ENCODE results near the gene ASNSD1.
"Not testable (repeated sequence)": the region's sequence is repeated elsewhere in the genome, so short reads cannot be mapped to it uniquely, and the experiment has no call there.

ASNSD1 gene

GRCh38 chr2:189653464-189653863 is 7.8 kb upstream of the ASNSD1 start:
- not testable (repeated sequence) for H3K9ac ChIP-seq (ENCODE audit: low read depth, low read length); H3K4me1 ChIP-seq (ENCODE audit: insufficient read depth, low read length); H3K9me3 ChIP-seq (ENCODE audit: insufficient read depth, low read depth, low read length); H3K4me3 ChIP-seq (ENCODE audit: low read length); H3K36me3 ChIP-seq (ENCODE audit: insufficient read depth, low read depth, low read length); H3K27ac ChIP-seq (ENCODE audit: low read length); H3K27me3 ChIP-seq (ENCODE audit: insufficient read depth, low read length)

GRCh38 chr2:189654641-189655040 is 6.6 kb upstream of the ASNSD1 start:
- H3K9me3 ChIP-seq (ENCODE audit: insufficient read depth, low read depth, low read length) = peaks cover 3% of the 10 kb centered on the region; the same call in 1 of the 2 replicates
- H3K36me3 ChIP-seq (ENCODE audit: insufficient read depth, low read depth, low read length) = no peaks in the 10 kb centered on the region
- H3K4me3 ChIP-seq (ENCODE audit: low read length) = no peak overlapping the region
- H3K9ac ChIP-seq (ENCODE audit: low read depth, low read length) = no peak overlapping the region
- H3K4me1 ChIP-seq (ENCODE audit: insufficient read depth, low read length) = no peaks in the 10 kb centered on the region
- H3K27me3 ChIP-seq (ENCODE audit: insufficient read depth, low read length) = no peaks in the 10 kb centered on the region
- no peak overlapping the region for H3K27ac ChIP-seq (ENCODE audit: low read length)

- Histone ChIP-seq H3K9me3 (ENCODE audit: insufficient read depth, low read depth, low read length) (no peaks in the 10 kb centered on the region), H3K36me3 (ENCODE audit: insufficient read depth, low read depth, low read length) (no peaks in the 10 kb centered on the region), H3K27ac (ENCODE audit: low read length) (no peak overlapping the region), H3K27me3 (ENCODE audit: insufficient read depth, low read length) (no peaks in the 10 kb centered on the region), H3K9ac (ENCODE audit: low read depth, low read length) (no peak overlapping the region), H3K4me3 (ENCODE audit: low read length) (no peak overlapping the region), H3K4me1 (ENCODE audit: insufficient read depth, low read length) (0 out of 2 replicates have a peak, but pooled peaks cover 3% of the 10 kb centered on the region)
Measured at GRCh38 chr2:189657867-189658266, 3.4 kb upstream of the ASNSD1 start.

GRCh38 chr2:189658306-189659212 is 2.7 kb upstream of the ASNSD1 start:
- Histone ChIP-seq H3K27ac (ENCODE audit: low read length) (no peak overlapping the region), H3K27me3 (ENCODE audit: insufficient read depth, low read length) (no peaks in the 10 kb centered on the region), H3K4me1 (ENCODE audit: insufficient read depth, low read length) (0 out of 2 replicates have a peak, but pooled peaks cover 3% of the 10 kb centered on the region), H3K4me3 (ENCODE audit: low read length) (no peak overlapping the region), H3K9ac (ENCODE audit: low read depth, low read length) (no peak overlapping the region), H3K36me3 (ENCODE audit: insufficient read depth, low read depth, low read length) (0 out of 2 replicates have a peak, but pooled peaks cover 2% of the 10 kb centered on the region), H3K9me3 (ENCODE audit: insufficient read depth, low read depth, low read length) (no peaks in the 10 kb centered on the region)

GRCh38 chr2:189659734-189660133 is 1.5 kb upstream of the ASNSD1 start:
- H3K27ac ChIP-seq (ENCODE audit: low read length) = no peak overlapping the region
- no peaks in the 10 kb centered on the region for H3K27me3 ChIP-seq (ENCODE audit: insufficient read depth, low read length)
- H3K4me1 ChIP-seq (ENCODE audit: insufficient read depth, low read length) = 0 out of 2 replicates have a peak, but pooled peaks cover 3% of the 10 kb centered on the region
- no peak overlapping the region for H3K4me3 ChIP-seq (ENCODE audit: low read length)
- no peak overlapping the region for H3K9ac ChIP-seq (ENCODE audit: low read depth, low read length)
- H3K9me3 ChIP-seq (ENCODE audit: insufficient read depth, low read depth, low read length) = no peaks in the 10 kb centered on the region
- peaks cover 4% of the 10 kb centered on the region; the same call in 1 of the 2 replicates for H3K36me3 ChIP-seq (ENCODE audit: insufficient read depth, low read depth, low read length)

GRCh38 chr2:189660803-189661147 is 484 bp upstream of the ASNSD1 start:
- H3K9me3 ChIP-seq (ENCODE audit: insufficient read depth, low read depth, low read length) = no peaks in the 10 kb centered on the region
- 0 out of 2 replicates have a peak, but pooled peaks cover 3% of the 10 kb centered on the region for H3K4me1 ChIP-seq (ENCODE audit: insufficient read depth, low read length)
- no peaks in the 10 kb centered on the region for H3K27me3 ChIP-seq (ENCODE audit: insufficient read depth, low read length)
- no peak overlapping the region for H3K9ac ChIP-seq (ENCODE audit: low read depth, low read length)
- H3K36me3 ChIP-seq (ENCODE audit: insufficient read depth, low read depth, low read length) = peaks cover 12% of the 10 kb centered on the region; the same call in 1 of the 2 replicates
- no peak overlapping the region for H3K27ac ChIP-seq (ENCODE audit: low read length)
- peak overlapping the region; percentile 10; the same call in 1 of the 2 replicates for H3K4me3 ChIP-seq (ENCODE audit: low read length)

- Histone ChIP-seq H3K9ac (ENCODE audit: low read depth, low read length) (peak overlapping the region; percentile 94), H3K36me3 (ENCODE audit: insufficient read depth, low read depth, low read length) (peaks cover 24% of the 10 kb centered on the region), H3K4me1 (ENCODE audit: insufficient read depth, low read length) (0 out of 2 replicates have a peak, but pooled peaks cover 3% of the 10 kb centered on the region), H3K27ac (ENCODE audit: low read length) (no peak overlapping the region), H3K4me3 (ENCODE audit: low read length) (peak overlapping the region; percentile 87), H3K9me3 (ENCODE audit: insufficient read depth, low read depth, low read length) (no peaks in the 10 kb centered on the region), H3K27me3 (ENCODE audit: insufficient read depth, low read length) (no peaks in the 10 kb centered on the region)
Measured at GRCh38 chr2:189661957-189662321, 680 bp downstream of the ASNSD1 start.

GRCh38 chr2:189662669-189663226 is 1.5 kb downstream of the ASNSD1 start:
- Histone ChIP-seq H3K27ac (ENCODE audit: low read length) (no peak overlapping the region), H3K9ac (ENCODE audit: low read depth, low read length) (peak overlapping the region; percentile 94; the same call in 1 of the 2 replicates), H3K27me3 (ENCODE audit: insufficient read depth, low read length) (no peaks in the 10 kb centered on the region), H3K4me3 (ENCODE audit: low read length) (peak overlapping the region; percentile 87), H3K36me3 (ENCODE audit: insufficient read depth, low read depth, low read length) (peaks cover 32% of the 10 kb centered on the region), H3K9me3 (ENCODE audit: insufficient read depth, low read depth, low read length) (no peaks in the 10 kb centered on the region), H3K4me1 (ENCODE audit: insufficient read depth, low read length) (0 out of 2 replicates have a peak, but pooled peaks cover 3% of the 10 kb centered on the region)

- H3K9me3 ChIP-seq (ENCODE audit: insufficient read depth, low read depth, low read length); H3K27me3 ChIP-seq (ENCODE audit: insufficient read depth, low read length); H3K9ac ChIP-seq (ENCODE audit: low read depth, low read length); H3K4me3 ChIP-seq (ENCODE audit: low read length); H3K27ac ChIP-seq (ENCODE audit: low read length); H3K4me1 ChIP-seq (ENCODE audit: insufficient read depth, low read length): not testable (repeated sequence)
- H3K36me3 ChIP-seq (ENCODE audit: insufficient read depth, low read depth, low read length) = peaks cover 38% of the 10 kb centered on the region
Measured at GRCh38 chr2:189663319-189663718, 2.1 kb downstream of the ASNSD1 start.

- no peaks in the 10 kb centered on the region for H3K9me3 ChIP-seq (ENCODE audit: insufficient read depth, low read depth, low read length)
- H3K27ac ChIP-seq (ENCODE audit: low read length) = no peak overlapping the region
- H3K36me3 ChIP-seq (ENCODE audit: insufficient read depth, low read depth, low read length) = peaks cover 67% of the 10 kb centered on the region
- peaks cover 9% of the 10 kb centered on the region; the same call in 1 of the 2 replicates for H3K27me3 ChIP-seq (ENCODE audit: insufficient read depth, low read length)
- H3K4me1 ChIP-seq (ENCODE audit: insufficient read depth, low read length) = no peaks in the 10 kb centered on the region
- H3K4me3 ChIP-seq (ENCODE audit: low read length) = no peak overlapping the region
- no peak overlapping the region for H3K9ac ChIP-seq (ENCODE audit: low read depth, low read length)
Measured at GRCh38 chr2:189669913-189670312, 8.7 kb downstream of the ASNSD1 start.

GRCh38 chr2:189673661-189674373 is 12.6 kb downstream of the ASNSD1 start:
- peak overlapping the region; percentile 82 for H3K4me3 ChIP-seq (ENCODE audit: low read length)
- H3K9ac ChIP-seq (ENCODE audit: low read depth, low read length) = no peak overlapping the region
- no peaks in the 10 kb centered on the region for H3K4me1 ChIP-seq (ENCODE audit: insufficient read depth, low read length)
- no peak overlapping the region for H3K27ac ChIP-seq (ENCODE audit: low read length)
- H3K36me3 ChIP-seq (ENCODE audit: insufficient read depth, low read depth, low read length) = peaks cover 30% of the 10 kb centered on the region
- peaks cover 9% of the 10 kb centered on the region; the same call in 1 of the 2 replicates for H3K27me3 ChIP-seq (ENCODE audit: insufficient read depth, low read length)
- no peaks in the 10 kb centered on the region for H3K9me3 ChIP-seq (ENCODE audit: insufficient read depth, low read depth, low read length)

All from iPS-20b (cell line).